Keratinocyte (primary cell): ENCODE data around the gene LRBA.
"Not testable (repeated sequence)": the region's sequence is repeated elsewhere in the genome, so short reads cannot be mapped to it uniquely, and the experiment has no call there.

Experiments used
- EZH2 ChIP-seq: IDR thresholded peaks from one replicate; pipeline ENCODE4 v1.6.1; 2012; ENCODE audit warnings: inconsistent platforms, mild to moderate bottlenecking, low read length, moderate library complexity
- TF ChIP-seq, protein P1 (sequence below), 3 experiments: IDR thresholded peaks in 1 of 3; conservative IDR thresholded peaks in 1 of 3; optimal IDR thresholded peaks in 1 of 3; 2 replicates in 2 of 3; 3 replicates in 1 of 3; pipeline versions ENCODE3 to v1.5.1; 2011; ENCODE audit warnings: low read length in 3 of 3, mild to moderate bottlenecking in 3 of 3, moderate library complexity in 2 of 3, control low read depth in 1 of 3, inconsistent platforms in 1 of 3; ENCODE audit not compliant: insufficient read depth in 2 of 3; ENCODE audit errors: extremely low read depth in 1 of 3

DNA sequence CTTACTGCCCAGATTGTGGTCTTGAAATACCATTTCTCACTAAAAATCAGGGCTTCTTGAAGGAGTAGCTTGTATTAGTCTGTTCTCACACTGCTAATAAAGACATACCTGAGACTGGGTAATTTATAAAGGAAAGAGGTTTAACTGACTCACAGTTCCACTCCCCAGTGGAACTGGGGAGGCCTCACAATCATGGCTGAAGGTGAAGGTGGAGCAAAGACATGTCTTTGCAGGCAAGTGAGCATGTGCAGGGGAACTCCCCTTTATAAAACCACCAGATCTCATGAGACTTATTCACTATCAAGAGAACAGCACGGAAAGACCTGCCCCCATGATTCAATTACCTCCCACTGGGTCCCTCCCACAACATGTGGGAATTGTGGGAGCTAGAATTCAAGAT, 58.0 kb downstream of the LRBA start:
- TF ChIP-seq, protein P1, sequence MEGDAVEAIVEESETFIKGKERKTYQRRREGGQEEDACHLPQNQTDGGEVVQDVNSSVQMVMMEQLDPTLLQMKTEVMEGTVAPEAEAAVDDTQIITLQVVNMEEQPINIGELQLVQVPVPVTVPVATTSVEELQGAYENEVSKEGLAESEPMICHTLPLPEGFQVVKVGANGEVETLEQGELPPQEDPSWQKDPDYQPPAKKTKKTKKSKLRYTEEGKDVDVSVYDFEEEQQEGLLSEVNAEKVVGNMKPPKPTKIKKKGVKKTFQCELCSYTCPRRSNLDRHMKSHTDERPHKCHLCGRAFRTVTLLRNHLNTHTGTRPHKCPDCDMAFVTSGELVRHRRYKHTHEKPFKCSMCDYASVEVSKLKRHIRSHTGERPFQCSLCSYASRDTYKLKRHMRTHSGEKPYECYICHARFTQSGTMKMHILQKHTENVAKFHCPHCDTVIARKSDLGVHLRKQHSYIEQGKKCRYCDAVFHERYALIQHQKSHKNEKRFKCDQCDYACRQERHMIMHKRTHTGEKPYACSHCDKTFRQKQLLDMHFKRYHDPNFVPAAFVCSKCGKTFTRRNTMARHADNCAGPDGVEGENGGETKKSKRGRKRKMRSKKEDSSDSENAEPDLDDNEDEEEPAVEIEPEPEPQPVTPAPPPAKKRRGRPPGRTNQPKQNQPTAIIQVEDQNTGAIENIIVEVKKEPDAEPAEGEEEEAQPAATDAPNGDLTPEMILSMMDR (optimal IDR thresholded peaks at IDR 0.05 in 1 of 3, IDR thresholded peaks at IDR 0.05 in 1 of 3, conservative IDR thresholded peaks at IDR 0.05 in 1 of 3; ENCODE audit: extremely low read depth in 1 of 3, insufficient read depth in 2 of 3, low read length in 3 of 3) = not testable (repeated sequence)
- not testable (repeated sequence) for TF ChIP-seq EZH2
